ENCODE results near the gene COL26A1.
"Not testable (repeated sequence)": the region's sequence is repeated elsewhere in the genome, so short reads cannot be mapped to it uniquely, and the experiment has no call there.

The COL26A1 gene

DNA sequence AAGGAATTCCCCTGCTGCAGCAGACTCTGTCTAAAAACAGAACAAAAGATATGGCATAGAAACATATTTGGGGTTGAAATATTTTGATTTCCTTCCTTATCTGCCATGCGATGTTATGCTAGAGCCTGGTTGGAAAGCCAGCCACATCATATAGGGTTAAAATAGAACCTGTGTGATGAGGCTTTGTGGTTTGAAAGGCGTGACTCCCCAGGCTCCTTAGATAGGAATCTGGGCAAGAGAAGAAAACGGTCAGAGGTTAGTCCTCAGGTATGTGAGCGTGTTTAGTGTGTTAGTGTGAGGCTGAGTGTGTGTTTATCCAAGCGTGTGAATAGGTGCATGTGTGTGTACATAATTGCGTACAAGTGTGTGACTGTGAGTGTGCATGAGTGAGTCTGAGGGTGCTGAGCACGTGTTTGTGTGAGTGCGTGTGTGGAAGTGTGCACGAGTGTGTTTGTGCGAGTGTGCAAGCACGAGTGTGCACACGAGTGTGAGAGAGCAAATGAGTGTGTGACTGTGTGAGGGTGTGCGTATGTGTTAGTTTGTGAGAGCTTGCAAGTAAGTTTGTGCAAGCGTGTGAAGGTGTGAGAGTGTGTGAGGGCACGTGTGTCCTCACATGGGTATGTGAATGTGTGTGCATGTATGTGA, 79.9 kb downstream of the COL26A1 start:
- no peak for DNase-seq (ENCODE audit: low spot score)

DNA sequence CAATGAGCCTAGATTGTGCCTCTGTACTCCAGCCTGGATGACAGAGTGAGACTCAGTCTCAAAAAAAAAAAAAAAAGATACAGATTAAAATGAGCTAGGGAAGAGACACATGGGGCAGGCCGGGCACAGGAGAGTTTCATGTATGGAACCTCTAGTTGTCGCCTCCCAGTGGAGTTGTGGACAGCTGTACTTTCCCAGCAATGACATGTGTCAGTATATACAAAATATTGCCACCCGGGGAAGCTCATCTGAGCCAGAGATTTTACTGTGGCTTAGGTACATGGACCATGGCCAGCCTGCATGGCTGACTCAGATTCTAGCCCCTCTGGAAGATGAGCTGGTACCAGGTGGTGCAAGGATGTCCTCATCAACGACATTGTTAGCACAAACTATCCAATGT, 87.4 kb downstream of the COL26A1 start:
- no peak for DNase-seq (ENCODE audit: low spot score)

- no peak for DNase-seq (ENCODE audit: low spot score)
Measured at GRCh38 chr7:101453617-101454016, 90.9 kb downstream of the COL26A1 start.

DNA sequence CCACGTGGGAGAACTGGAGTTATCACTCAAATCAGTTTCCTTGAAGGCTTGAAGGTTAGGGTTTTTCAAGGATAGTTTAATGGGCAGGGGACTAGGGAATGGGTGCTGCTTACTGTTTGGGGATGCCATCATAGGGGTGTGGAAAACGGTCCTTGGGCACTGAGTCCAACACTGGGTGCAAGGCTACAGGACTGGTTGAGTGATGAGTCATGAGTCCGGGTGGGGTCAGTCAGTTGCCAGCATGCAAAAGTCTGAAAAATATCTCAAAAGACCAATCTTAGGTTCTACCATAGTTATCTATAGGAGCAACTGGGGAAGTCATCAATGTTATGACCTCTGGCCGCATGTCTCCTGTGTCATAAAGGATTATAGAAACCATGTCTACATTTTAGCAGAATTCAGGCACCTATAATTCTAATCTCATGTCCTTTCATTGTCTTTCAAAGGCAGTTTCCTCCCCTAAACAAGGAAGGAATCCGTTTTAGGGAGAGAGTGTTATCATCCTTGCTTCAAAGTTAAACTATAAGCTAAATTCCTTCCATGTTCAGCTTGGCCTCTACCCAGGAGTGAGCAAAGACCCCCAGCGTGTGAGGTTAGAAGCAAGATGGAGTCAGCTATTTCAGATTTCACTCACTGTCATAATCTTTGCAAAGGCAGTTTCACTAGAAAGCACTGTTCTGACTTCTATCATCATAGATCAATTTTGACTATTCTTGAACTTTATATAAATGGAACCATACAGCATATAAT, 94.5 kb downstream of the COL26A1 start:
- no peak for DNase-seq (ENCODE audit: low spot score)

DNA sequence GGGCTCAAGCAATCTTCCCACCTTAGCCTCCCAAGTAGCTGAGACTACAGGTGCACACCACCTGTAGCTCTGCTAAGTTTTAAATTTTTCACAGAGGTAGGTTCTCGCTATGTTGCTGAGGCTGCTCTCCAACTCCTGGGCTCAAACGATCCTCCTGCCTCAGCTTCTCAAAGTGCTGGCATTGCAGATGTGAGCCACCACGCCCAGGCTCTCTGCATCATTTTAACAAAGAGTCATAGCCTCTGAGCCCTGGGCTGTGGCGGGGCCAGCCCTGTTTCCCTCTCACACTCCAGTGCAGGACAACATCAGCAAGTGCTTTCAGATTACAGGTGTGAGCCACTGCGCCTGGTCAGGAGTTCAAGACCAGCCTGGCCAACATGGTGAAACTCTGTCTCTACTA, 102.5 kb downstream of the COL26A1 start:
- no peak for DNase-seq (ENCODE audit: low spot score)

DNA sequence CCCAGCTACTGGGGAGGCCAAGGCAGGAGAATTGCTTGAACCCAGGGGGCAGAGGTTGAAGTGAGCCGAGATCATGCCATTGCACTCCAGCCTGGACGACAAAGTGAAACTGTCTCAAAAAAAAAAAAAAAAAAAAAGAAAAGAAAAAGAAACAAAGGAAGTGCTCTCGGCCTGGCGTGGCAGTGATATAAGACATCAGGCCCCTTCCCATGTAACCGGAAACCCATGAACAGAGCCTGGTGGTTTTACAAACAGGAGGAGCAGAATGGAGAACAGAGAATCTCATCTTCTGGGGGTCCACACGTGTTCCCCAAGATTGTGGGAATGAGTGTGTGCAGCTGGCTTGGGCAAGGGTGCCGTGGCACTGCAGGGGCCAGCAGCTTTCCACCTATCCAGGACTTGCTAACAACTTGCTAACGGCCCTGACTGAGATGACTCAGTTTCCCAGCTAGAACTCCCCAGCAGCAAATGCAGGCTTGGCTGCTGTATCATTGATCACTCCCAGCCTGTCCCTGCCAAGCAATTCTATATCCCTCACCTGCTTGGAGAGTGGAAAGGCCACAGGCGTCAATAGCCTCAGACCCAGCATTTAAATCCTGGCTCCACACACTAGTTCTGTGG, 103.0 kb downstream of the COL26A1 start:
- no peak for DNase-seq (ENCODE audit: low spot score)

DNA sequence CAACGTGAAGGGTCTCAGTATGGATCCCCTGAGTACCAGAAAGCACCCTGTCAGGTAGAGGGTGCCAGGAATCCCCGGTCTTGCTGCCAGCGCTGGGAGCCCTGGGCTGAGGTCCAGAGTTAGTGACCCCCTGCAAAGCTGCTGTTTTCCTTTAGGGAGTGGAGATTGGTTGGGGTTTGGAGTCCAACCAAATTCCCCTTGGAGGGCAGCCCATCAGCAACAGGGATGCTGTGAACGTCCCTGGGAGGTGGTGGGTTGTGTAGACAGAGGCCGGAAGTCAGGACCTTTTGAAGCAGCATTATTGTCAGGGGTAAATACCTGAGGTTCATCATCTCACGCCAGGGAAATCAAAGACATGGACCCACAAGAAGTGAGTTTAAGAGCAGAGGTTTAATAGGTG, 104.2 kb downstream of the COL26A1 start:
- DNase-seq (ENCODE audit: low spot score), result no peak

- no peak for DNase-seq (ENCODE audit: low spot score)
Measured at GRCh38 chr7:101468546-101469275, 106.0 kb downstream of the COL26A1 start.

- no peak for DNase-seq (ENCODE audit: low spot score)
Measured at GRCh38 chr7:101470668-101471487, 108.2 kb downstream of the COL26A1 start.

- peak; percentile 5 for DNase-seq (ENCODE audit: low spot score)
Measured at GRCh38 chr7:101474178-101474577, 111.5 kb downstream of the COL26A1 start.

DNA sequence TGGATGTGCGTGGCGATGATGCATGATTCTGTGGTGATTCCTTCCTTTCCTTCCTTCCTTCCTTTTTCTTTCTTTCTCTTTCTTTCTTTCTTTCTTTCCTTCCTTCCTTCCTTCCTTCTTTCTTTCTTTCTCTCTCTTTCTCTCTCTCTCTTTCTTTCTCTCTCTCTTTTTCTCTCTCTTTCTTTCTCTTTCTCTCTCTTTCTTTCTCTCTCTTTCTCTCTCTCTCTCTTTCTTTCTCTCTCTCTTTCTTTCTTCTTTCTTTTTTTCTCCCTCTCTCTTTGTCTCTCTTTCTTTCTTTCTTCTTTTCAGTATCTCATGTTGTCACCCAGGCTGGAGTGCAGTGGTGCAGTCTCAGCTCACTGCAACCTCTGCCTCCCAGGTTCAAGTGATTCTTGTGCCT, 113.0 kb downstream of the COL26A1 start:
- not testable (repeated sequence) for DNase-seq (ENCODE audit: low spot score)

DNA sequence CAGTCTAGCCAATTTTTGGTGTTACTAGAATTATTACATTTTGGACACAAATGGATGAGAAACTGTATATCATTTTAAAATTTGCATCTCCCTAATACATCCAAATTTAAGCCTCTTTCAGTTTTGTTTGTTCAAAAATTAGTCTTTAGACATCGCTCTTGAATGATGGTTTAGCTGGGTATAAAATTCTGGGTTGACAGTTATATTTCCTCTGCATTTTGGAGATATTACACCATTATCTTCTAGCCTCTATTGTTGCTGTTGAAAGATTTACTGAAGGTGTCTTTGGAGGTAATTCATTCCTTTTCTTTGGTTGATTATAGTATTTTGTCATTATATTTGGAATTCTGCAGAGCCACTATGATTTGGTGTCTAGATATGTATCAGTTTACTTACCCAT, 116.5 kb downstream of the COL26A1 start:
- no peak for DNase-seq (ENCODE audit: low spot score)

DNA sequence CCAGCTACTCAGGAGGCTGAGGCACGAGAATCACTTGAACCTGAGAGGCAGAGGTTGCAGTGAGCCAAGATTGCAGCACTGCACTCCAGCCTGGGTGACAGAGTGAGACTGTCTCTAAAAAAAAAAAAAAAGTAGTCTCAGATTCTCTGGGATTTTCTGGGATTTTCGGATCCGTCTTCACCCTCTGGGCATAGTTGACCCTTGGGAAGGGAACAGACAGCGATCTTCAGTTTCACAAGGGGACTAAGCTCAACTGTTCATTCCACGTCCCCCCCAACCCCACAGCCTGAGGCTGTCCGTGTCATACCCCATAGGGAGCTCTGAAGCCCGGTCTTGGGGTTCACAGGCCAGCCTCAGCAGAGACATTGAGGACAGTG, 123.4 kb downstream of the COL26A1 start:
- not testable (repeated sequence) for DNase-seq (ENCODE audit: low spot score)

GRCh38 chr7:101486433-101487104, 123.9 kb downstream of the COL26A1 start:
- DNase-seq (ENCODE audit: low spot score), result peak; percentile 77

- DNase-seq (ENCODE audit: low spot score), result no peak
Measured at GRCh38 chr7:101487105-101487458, 124.4 kb downstream of the COL26A1 start.

DNA sequence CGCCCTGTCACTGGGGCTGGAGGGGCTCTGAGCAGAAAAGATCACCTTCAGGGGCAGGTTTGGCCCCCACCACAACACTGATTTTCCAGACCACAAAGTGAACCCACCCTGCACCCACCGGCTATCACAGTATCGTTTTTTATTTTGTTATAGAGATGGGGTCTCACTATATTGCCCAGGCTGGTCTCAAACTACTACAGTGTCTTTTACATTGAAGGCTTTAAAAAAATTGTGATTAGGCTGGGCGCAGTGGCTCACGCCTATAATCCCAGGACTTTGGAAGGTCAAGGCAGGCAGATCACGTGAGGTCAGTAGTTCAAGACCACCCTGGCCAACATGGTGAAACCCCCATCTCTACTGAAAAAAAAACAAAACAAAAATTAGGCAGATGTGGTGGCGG, 125.1 kb downstream of the COL26A1 start:
- DNase-seq (ENCODE audit: low spot score), result no peak

DNA sequence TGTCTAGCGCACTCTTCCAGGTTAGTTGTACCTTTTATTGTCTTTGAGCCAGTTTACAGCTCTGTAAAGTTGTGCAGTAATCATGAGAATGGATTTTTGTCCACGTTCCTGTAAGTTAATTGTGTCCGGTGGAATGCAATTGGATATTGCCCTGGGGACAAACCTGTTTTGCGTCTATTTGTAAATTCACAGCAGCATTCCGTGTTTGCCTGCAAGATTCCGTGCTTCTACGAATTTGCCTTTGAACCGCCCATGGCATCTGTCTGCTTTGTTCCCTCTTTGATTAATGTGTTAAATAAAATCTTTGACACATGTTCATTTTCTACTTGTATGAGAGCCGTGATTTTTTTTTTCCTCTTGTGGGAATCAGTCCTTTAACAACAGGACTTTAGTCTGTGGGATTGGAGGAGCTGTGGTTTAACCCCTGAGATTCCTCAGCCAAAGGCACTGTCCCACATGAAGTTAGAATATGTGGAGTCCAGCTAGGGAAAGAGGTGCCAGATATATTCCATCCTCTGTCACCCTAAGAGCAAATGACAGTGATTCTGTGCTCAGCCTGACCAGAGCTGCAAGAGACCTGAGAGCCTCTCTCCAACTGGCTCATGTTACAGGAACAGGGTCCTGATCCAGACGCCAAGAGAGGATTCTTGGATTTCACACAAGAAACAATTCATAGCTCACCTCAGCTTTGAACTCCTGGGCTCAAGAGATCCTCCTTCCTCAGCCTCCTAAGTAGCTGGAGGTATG, 126.3 kb downstream of the COL26A1 start:
- no peak for DNase-seq (ENCODE audit: low spot score)

DNA sequence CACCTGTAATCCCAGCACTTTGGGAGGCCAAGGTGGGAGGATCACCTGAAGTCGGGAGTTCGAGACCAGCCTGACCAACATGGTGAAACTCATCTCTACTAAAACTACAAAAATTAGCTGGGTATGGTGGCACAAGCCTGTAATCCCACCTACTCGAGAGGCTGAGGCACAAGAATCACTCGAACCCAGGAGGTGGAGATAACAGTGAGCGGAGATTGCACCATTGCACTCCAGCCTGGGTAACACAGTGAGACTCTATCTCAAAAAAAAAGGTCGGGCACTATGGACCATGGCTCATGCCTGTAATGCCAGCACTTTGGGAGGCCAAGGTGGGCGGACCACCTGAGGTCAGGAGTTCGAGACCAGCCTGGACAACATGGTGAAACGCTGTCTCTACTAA, 127.8 kb downstream of the COL26A1 start:
- DNase-seq (ENCODE audit: low spot score), result not testable (repeated sequence)

- not testable (repeated sequence) for DNase-seq (ENCODE audit: low spot score)
Measured at GRCh38 chr7:101491442-101491841, 128.8 kb downstream of the COL26A1 start.

DNA sequence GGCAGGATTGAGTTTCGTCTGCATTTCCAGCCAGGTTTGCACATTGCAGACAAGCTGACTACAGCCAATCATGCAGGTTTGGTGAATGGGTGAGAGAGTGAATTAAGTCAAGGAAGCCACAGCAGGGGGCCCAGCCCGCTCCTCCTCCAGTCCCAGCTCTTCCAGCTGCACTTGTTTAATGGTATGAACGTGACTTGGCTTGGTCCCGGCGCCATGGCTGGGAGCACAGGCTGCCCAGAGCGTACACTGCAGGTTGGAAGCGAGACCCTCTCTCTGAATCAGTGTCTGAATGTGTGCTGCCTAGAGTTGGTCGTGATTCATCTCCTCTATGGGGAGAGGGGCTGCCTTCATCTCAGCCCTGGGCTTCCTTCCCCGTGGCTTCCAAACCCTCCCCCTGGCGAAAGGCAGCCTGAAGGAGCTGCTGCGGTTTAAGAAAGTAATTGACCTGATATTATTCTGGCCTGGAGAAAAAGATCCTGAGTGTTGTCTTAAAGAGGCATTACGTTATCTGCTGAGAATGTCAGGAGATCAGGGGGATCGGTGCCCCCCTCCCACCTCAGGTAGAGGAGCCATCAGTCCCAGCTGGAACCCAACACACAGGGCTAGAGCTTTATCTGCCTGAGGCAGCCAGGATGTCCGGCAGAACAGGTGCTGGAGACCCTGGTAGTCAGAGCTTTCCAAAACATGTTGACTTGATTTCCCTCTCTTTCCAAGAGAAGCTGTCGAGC, 132.1 kb downstream of the COL26A1 start:
- DNase-seq (ENCODE audit: low spot score), result no peak
